NT2/D1 (cell line): ENCODE results near the gene QSOX2.

Experiments used
- SUZ12 ChIP-seq: IDR thresholded peaks from 2 replicates; pipeline ENCODE4 v1.6.1; 2011; ENCODE audit not compliant: insufficient read length, insufficient read depth; ENCODE audit errors: extremely low read depth
- YY1 ChIP-seq: IDR thresholded peaks from 2 replicates; pipeline ENCODE4 v1.6.1; 2011; ENCODE audit not compliant: insufficient read length, insufficient read depth
- ZNF274 ChIP-seq: IDR thresholded peaks from 2 replicates; pipeline ENCODE4 v1.6.1; 2011; ENCODE audit warnings: mild to moderate bottlenecking, low read depth, low read length

GRCh38 chr9:136255896-136256890, 10.6 kb upstream of the QSOX2 start:
- TF ChIP-seq YY1 (no peak), ZNF274 (no peak), SUZ12 (no peak)
